H9 (cell line): ENCODE measurements around the gene RPL36. TPM values are rescaled to one million over a fixed set of nuclear protein-coding genes. Genes with fewer than 3 reads are reported as not detected.

Experiments used
- DNase-seq: peaks from one replicate; pipeline ENCODE4 v3.0.0-alpha.2; 2017
- H2AFZ ChIP-seq: one replicate; pipeline ENCODE4 v1.6.1; 2013; ENCODE audit warnings: mild to moderate bottlenecking, low read length, control low read depth, moderate library complexity
- H2AK5ac ChIP-seq: 2 replicates; pipeline ENCODE4 v1.6.1; 2013; ENCODE audit warnings: low read length, control low read depth, mixed read lengths; ENCODE audit not compliant: insufficient read length
- H2BK120ac ChIP-seq: one replicate; pipeline ENCODE4 v1.6.1; 2013; ENCODE audit warnings: low read depth, mild to moderate bottlenecking, low read length, control low read depth, inconsistent platforms; ENCODE audit not compliant: poor library complexity, severe bottlenecking
- H2BK12ac ChIP-seq: 2 replicates; pipeline ENCODE4 v1.6.1; 2013; ENCODE audit warnings: low read length, control low read depth, mixed read lengths, low read depth; ENCODE audit not compliant: insufficient read length
- H2BK15ac ChIP-seq: 2 replicates; pipeline ENCODE4 v1.6.1; 2013; ENCODE audit warnings: low read depth, low read length, control low read depth
- H2BK20ac ChIP-seq: one replicate; pipeline ENCODE4 v1.6.1; 2013; ENCODE audit warnings: low read depth, mild to moderate bottlenecking, low read length, control low read depth, inconsistent platforms; ENCODE audit not compliant: poor library complexity, severe bottlenecking
- H2BK5ac ChIP-seq: 2 replicates; pipeline ENCODE4 v1.6.1; 2013; ENCODE audit warnings: low read length, control low read depth, mixed read lengths; ENCODE audit not compliant: insufficient read length
- H3K14ac ChIP-seq: 2 replicates; pipeline ENCODE4 v1.6.1; 2013; ENCODE audit warnings: low read length, control low read depth; ENCODE audit not compliant: insufficient read depth
- H3K18ac ChIP-seq: 2 replicates; pipeline ENCODE4 v1.6.1; 2013; ENCODE audit warnings: low read depth, mild to moderate bottlenecking, mixed read lengths, low read length, control low read depth; ENCODE audit not compliant: insufficient read length
- H3K23ac ChIP-seq: 2 replicates; pipeline ENCODE4 v1.6.1; 2013; ENCODE audit warnings: low read length, control low read depth, mixed read lengths, low read depth; ENCODE audit not compliant: insufficient read length
- H3K23me2 ChIP-seq: 2 replicates; pipeline ENCODE4 v1.6.1; 2013; ENCODE audit warnings: low read depth, mild to moderate bottlenecking, mixed read lengths, low read length, control low read depth; ENCODE audit not compliant: insufficient read length, poor library complexity, severe bottlenecking
- H3K27ac ChIP-seq: 2 replicates; pipeline ENCODE4 v1.5.1; 2013; ENCODE audit warnings: low read length, control low read depth, mixed read lengths, low read depth; ENCODE audit not compliant: insufficient read length
- H3K27me3 ChIP-seq: 2 replicates; pipeline ENCODE4 v1.6.1; 2013; ENCODE audit warnings: low read length, control low read depth, inconsistent platforms; ENCODE audit not compliant: insufficient read depth
- H3K4ac ChIP-seq: 2 replicates; pipeline ENCODE4 v1.6.1; 2013; ENCODE audit warnings: low read depth, mild to moderate bottlenecking, control low read depth, inconsistent platforms, low read length, moderate library complexity
- H3K4me1 ChIP-seq: 2 replicates; pipeline ENCODE4 v1.6.1; 2013; ENCODE audit warnings: low read length, control low read depth, inconsistent platforms; ENCODE audit not compliant: insufficient read depth
- H3K4me2 ChIP-seq: 2 replicates; pipeline ENCODE4 v1.6.1; 2013; ENCODE audit warnings: low read length, control low read depth, mixed read lengths; ENCODE audit not compliant: insufficient read length, insufficient read depth
- H3K56ac ChIP-seq: 2 replicates; pipeline ENCODE4 v1.6.1; 2013; ENCODE audit warnings: low read depth, mild to moderate bottlenecking, mixed read lengths, low read length, control low read depth; ENCODE audit not compliant: insufficient read length
- H3K79me1 ChIP-seq: 2 replicates; pipeline ENCODE4 v1.6.1; 2013; ENCODE audit warnings: low read depth, mild to moderate bottlenecking, moderate library complexity, low read length, control low read depth, inconsistent platforms; ENCODE audit not compliant: insufficient read depth, poor library complexity, severe bottlenecking
- H3K79me2 ChIP-seq: 2 replicates; pipeline ENCODE4 v1.6.1; 2013; ENCODE audit warnings: low read length, control low read depth, inconsistent platforms; ENCODE audit not compliant: insufficient read depth
- H3K9ac ChIP-seq: 2 replicates; pipeline ENCODE4 v1.6.1; 2013; ENCODE audit warnings: low read length, control low read depth, mixed read lengths; ENCODE audit not compliant: insufficient read length; ENCODE audit errors: extremely low read depth
- H3K9me3 ChIP-seq: one replicate; pipeline ENCODE4 v1.6.1; 2013; ENCODE audit warnings: low read depth, low read length, inconsistent platforms; ENCODE audit not compliant: control insufficient read depth
- H3T11ph ChIP-seq: one replicate; pipeline ENCODE4 v1.6.1; 2013; ENCODE audit warnings: mild to moderate bottlenecking, low read length, control low read depth, inconsistent platforms
- H4K20me1 ChIP-seq: one replicate; pipeline ENCODE4 v1.6.1; 2013; ENCODE audit not compliant: control insufficient read depth, insufficient read length, insufficient read depth
- H4K5ac ChIP-seq: 2 replicates; pipeline ENCODE4 v1.6.1; 2013; ENCODE audit warnings: low read depth, mild to moderate bottlenecking, mixed read lengths, low read length, control low read depth; ENCODE audit not compliant: insufficient read length
- H4K8ac ChIP-seq: replicated peaks from 2 replicates; pipeline ENCODE4 v1.6.1; 2013; ENCODE audit warnings: low read length, control low read depth, mixed read lengths, low read depth; ENCODE audit not compliant: insufficient read length
- H4K91ac ChIP-seq: 2 replicates; pipeline ENCODE4 v1.6.1; 2013; ENCODE audit warnings: low read depth, mild to moderate bottlenecking, moderate library complexity, mixed read lengths, low read length, control low read depth; ENCODE audit not compliant: insufficient read length
- H3K27ac Mint-ChIP-seq, 3 experiments: 2 replicates in 2 of 3; 3 replicates in 1 of 3; pipeline ENCODE4 v1.8.0; 2020 to 2021; ENCODE audit warnings: mixed read lengths in 3 of 3, mild to moderate bottlenecking in 1 of 3, moderate library complexity in 1 of 3
- H3K27me3 Mint-ChIP-seq: 2 replicates; pipeline ENCODE4 v1.8.0; 2021; ENCODE audit warnings: low read depth, mild to moderate bottlenecking, moderate library complexity, mixed read lengths
- H3K36me3 Mint-ChIP-seq, 3 experiments: 2 replicates in 2 of 3; 3 replicates in 1 of 3; pipeline ENCODE4 v1.8.0; 2020 to 2021; ENCODE audit warnings: low read depth in 3 of 3, mixed read lengths in 3 of 3; ENCODE audit not compliant: insufficient read depth in 1 of 3
- H3K4me1 Mint-ChIP-seq, 2 experiments: 2 replicates each; pipeline ENCODE4 v1.8.0; 2020; ENCODE audit warnings: mixed read lengths in 2 of 2
- H3K4me3 Mint-ChIP-seq, 2 experiments: 2 replicates in 1 of 2; 3 replicates in 1 of 2; pipeline ENCODE4 v1.8.0; 2020 to 2021; ENCODE audit warnings: mild to moderate bottlenecking in 2 of 2, mixed read lengths in 2 of 2, moderate library complexity in 1 of 2
- H3K9me3 Mint-ChIP-seq, 2 experiments: 2 replicates in 1 of 2; 3 replicates in 1 of 2; pipeline ENCODE4 v1.8.0; 2020; ENCODE audit warnings: mild to moderate bottlenecking in 2 of 2, mixed read lengths in 2 of 2, moderate library complexity in 1 of 2
- WGBS: extraction: QIAGEN DNeasy Blood & Tissue Kit; methylation state at CpG from one replicate; pipeline ENCODE4 v1.1.7; 2013; ENCODE audit warnings: missing lambda C conversion rate, low lambda C conversion rate, mixed read lengths; ENCODE audit not compliant: insufficient read length; ENCODE audit errors: extremely low coverage; 5-methylcytosine and 5-hydroxymethylcytosine counted together
- total RNA-seq: library from RNA; stranded (reverse); gene quantifications from 2 replicates; pipeline ENCODE4 v1.2.1, GENCODE V29; 2021
- TF ChIP-seq, protein P1 (sequence below): fragments of 200-600 bp; sonication (generic); conservative IDR thresholded peaks from 3 replicates; pipeline ENCODE4 v1.8.0; 2021; ENCODE audit warnings: antibody characterized with exemption, mild to moderate bottlenecking

RPL36 gene
- total RNA-seq, 1 experiment from 2014 or later = 1,074 TPM

GRCh38 chr19:5643060-5643459, 47.0 kb upstream of the RPL36 start:
- H3K23me2 ChIP-seq = no peaks in the 10 kb centered on the region
- no peak overlapping the region for H2BK5ac ChIP-seq
- no peaks in the 10 kb centered on the region for H3K9me3 ChIP-seq
- no peaks in the 10 kb centered on the region for H3K4me1 ChIP-seq
- H3K14ac ChIP-seq = no peak overlapping the region
- no peak overlapping the region for H3K27ac ChIP-seq
- no peak overlapping the region for H2BK15ac ChIP-seq
- H3K23ac ChIP-seq = no peak overlapping the region
- no peak overlapping the region for H2AK5ac ChIP-seq
- H4K20me1 ChIP-seq = no peaks in the 10 kb centered on the region
- no peak overlapping the region for H3T11ph ChIP-seq
- no peak overlapping the region for H2BK120ac ChIP-seq
- no peak overlapping the region for H2BK20ac ChIP-seq
- TF ChIP-seq, protein P1, sequence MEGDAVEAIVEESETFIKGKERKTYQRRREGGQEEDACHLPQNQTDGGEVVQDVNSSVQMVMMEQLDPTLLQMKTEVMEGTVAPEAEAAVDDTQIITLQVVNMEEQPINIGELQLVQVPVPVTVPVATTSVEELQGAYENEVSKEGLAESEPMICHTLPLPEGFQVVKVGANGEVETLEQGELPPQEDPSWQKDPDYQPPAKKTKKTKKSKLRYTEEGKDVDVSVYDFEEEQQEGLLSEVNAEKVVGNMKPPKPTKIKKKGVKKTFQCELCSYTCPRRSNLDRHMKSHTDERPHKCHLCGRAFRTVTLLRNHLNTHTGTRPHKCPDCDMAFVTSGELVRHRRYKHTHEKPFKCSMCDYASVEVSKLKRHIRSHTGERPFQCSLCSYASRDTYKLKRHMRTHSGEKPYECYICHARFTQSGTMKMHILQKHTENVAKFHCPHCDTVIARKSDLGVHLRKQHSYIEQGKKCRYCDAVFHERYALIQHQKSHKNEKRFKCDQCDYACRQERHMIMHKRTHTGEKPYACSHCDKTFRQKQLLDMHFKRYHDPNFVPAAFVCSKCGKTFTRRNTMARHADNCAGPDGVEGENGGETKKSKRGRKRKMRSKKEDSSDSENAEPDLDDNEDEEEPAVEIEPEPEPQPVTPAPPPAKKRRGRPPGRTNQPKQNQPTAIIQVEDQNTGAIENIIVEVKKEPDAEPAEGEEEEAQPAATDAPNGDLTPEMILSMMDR = no peak
- no peak overlapping the region for H2BK12ac ChIP-seq
- Mint-ChIP-seq H3K27me3 (no peaks in the 10 kb centered on the region), H3K4me3 (no peak overlapping the region), H3K9me3 (no peaks in the 10 kb centered on the region), H3K4me1 (peaks cover 0 to 2% of the 10 kb centered on the region in 2 experiments; a peak in 2 of 4 replicates), H3K27ac (no peak overlapping the region), H3K36me3 (peaks cover 38 to 77% (median 72%) of the 10 kb centered on the region in 3 experiments; a peak in 6 of 7 replicates)
- H3K9ac ChIP-seq = no peak overlapping the region
- DNase-seq = no peak
- no peak overlapping the region for H2AFZ ChIP-seq
- no CpG with 5 or more reads among the region's 4 CpGs for WGBS
- peaks cover 7% of the 10 kb centered on the region for H3K79me1 ChIP-seq
- H4K91ac ChIP-seq = no peak overlapping the region
- H3K56ac ChIP-seq = no peak overlapping the region
- H3K27me3 ChIP-seq = no peaks in the 10 kb centered on the region
- no peak overlapping the region for H3K4me2 ChIP-seq
- no peak overlapping the region for H3K18ac ChIP-seq
- no peak overlapping the region for H3K4ac ChIP-seq
- H4K8ac ChIP-seq = no peak overlapping the region
- peaks cover 12% of the 10 kb centered on the region; the same call in 1 of the 2 replicates for H3K79me2 ChIP-seq
- no peak overlapping the region for H4K5ac ChIP-seq
